ENCODE data around the gene FBXL19. TPM values are rescaled to one million over a fixed set of nuclear protein-coding genes. Genes with fewer than 3 reads are reported as not detected.

FBXL19 gene
- polyA plus RNA-seq, 1 donor (not counting 4 experiments of a cell fraction or from before 2014, with no cell fraction given) = 10.2 TPM

DNA sequence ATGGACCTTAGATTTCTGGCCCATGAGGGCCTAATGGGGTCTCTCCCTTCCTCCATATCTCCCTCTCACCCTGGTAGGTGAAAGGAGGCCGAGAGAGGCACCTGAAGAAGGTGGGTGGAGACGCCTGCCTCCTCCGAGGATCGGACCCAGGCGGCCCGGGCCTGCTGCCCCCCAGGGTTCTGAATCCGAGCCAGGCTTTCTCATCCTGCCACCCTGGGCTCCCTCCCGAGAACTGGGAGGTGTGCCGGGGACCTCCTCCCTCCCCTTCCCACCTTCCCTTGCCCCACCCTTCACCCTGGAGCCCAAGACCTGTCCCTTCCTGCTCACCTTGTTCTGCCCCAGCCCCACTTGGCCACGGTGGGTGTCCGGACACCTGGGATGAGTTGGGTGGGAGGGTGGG is 5.0 kb downstream of the FBXL19 start:
- Histone ChIP-seq H3K9me1 (ENCODE audit: control insufficient read depth, extremely low read depth, insufficient read depth, low read length) (no peaks in the 10 kb centered on the region), H3K36me3 (ENCODE audit: control insufficient read depth in 2 of 2, extremely low read depth in 1 of 2, insufficient read depth in 2 of 2, low read length in 2 of 2) (peaks cover 13 to 28% of the 10 kb centered on the region in 2 experiments), H3K9me3 (ENCODE audit: control insufficient read depth, low read depth, low read length) (no peaks in the 10 kb centered on the region), H3K9ac (ENCODE audit: control insufficient read depth, extremely low read depth, insufficient read depth, low read length) (peak overlapping the region; percentile 72), H4K20me1 (ENCODE audit: control insufficient read depth, extremely low read depth, insufficient read depth, low read length) (no peaks in the 10 kb centered on the region), H3K4me3 (ENCODE audit: control insufficient read depth in 2 of 3, extremely low read depth in 1 of 3, insufficient read depth in 2 of 3, low read depth in 1 of 3, low read length in 3 of 3) (peak overlapping the region; percentile 41 to 45 (median 41)), H3K4me2 (ENCODE audit: control insufficient read depth, extremely low read depth, insufficient read depth, low read depth, low read length) (peak overlapping the region; percentile 61), H3K79me2 (ENCODE audit: control insufficient read depth, insufficient read depth, low read length) (peaks cover 20% of the 10 kb centered on the region), H3K27ac (ENCODE audit: control insufficient read depth, insufficient read depth, low read length) (peak overlapping the region; percentile 41), H3K27me3 (ENCODE audit: control insufficient read depth, extremely low read depth, insufficient read depth, low read length) (no peaks in the 10 kb centered on the region), H3K4me1 (ENCODE audit: control insufficient read depth, extremely low read depth, insufficient read depth, low read length) (peaks cover 21% of the 10 kb centered on the region), H2AFZ (ENCODE audit: control insufficient read depth, low read length) (peak overlapping the region; percentile 16)
- TF ChIP-seq EZH2 (IDR thresholded peaks at IDR 0.05; ENCODE audit: low read length) = no peak
- TF ChIP-seq, protein P1, sequence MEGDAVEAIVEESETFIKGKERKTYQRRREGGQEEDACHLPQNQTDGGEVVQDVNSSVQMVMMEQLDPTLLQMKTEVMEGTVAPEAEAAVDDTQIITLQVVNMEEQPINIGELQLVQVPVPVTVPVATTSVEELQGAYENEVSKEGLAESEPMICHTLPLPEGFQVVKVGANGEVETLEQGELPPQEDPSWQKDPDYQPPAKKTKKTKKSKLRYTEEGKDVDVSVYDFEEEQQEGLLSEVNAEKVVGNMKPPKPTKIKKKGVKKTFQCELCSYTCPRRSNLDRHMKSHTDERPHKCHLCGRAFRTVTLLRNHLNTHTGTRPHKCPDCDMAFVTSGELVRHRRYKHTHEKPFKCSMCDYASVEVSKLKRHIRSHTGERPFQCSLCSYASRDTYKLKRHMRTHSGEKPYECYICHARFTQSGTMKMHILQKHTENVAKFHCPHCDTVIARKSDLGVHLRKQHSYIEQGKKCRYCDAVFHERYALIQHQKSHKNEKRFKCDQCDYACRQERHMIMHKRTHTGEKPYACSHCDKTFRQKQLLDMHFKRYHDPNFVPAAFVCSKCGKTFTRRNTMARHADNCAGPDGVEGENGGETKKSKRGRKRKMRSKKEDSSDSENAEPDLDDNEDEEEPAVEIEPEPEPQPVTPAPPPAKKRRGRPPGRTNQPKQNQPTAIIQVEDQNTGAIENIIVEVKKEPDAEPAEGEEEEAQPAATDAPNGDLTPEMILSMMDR (optimal IDR thresholded peaks at IDR 0.05 in 1 of 3, IDR thresholded peaks at IDR 0.05 in 1 of 3, conservative IDR thresholded peaks at IDR 0.05 in 1 of 3; ENCODE audit: extremely low read depth in 1 of 3, insufficient read depth in 2 of 3, low read length in 3 of 3) = no peak
- DNase-seq (ENCODE audit: low read depth, low spot score) (no peak), FAIRE-seq (no peak)
- dilution Hi-C loops (cut with MboI; ENCODE audit: extremely low pct_ligation_motif_present, low sequenced_read_pairs) = no loop called here

DNA sequence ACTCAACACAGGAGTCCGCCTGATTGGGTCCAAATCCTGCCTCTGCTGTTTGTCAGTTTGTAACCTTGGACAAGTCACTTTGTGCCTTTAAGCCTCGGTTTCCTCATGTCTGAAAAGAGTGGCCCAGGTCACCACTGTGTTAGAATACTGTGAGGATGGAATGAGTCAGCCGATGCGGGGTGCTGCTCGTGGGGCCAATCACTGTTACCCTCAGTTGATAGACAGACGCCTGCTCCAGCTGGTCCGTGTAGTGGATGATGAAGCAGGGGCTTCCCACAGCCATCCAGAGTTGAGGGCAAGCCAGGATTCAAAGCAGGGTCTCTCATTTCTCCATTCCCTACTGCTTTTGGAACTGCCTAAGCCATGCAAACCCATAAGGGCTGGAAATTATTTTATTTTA is 5.8 kb downstream of the FBXL19 start:
- DNase-seq (ENCODE audit: low read depth, low spot score) = no peak
- TF ChIP-seq EZH2 (IDR thresholded peaks at IDR 0.05; ENCODE audit: low read length) = no peak
- TF ChIP-seq, protein P1 (optimal IDR thresholded peaks at IDR 0.05 in 1 of 3, IDR thresholded peaks at IDR 0.05 in 1 of 3, conservative IDR thresholded peaks at IDR 0.05 in 1 of 3; ENCODE audit: extremely low read depth in 1 of 3, insufficient read depth in 2 of 3, low read length in 3 of 3) = no peak
- no peak for FAIRE-seq
- Histone ChIP-seq H3K9me1 (ENCODE audit: control insufficient read depth, extremely low read depth, insufficient read depth, low read length) (no peaks in the 10 kb centered on the region), H3K9me3 (ENCODE audit: control insufficient read depth, low read depth, low read length) (no peaks in the 10 kb centered on the region), H3K27me3 (ENCODE audit: control insufficient read depth, extremely low read depth, insufficient read depth, low read length) (no peaks in the 10 kb centered on the region), H3K9ac (ENCODE audit: control insufficient read depth, extremely low read depth, insufficient read depth, low read length) (peak overlapping the region; percentile 33), H3K36me3 (ENCODE audit: control insufficient read depth in 2 of 2, extremely low read depth in 1 of 2, insufficient read depth in 2 of 2, low read length in 2 of 2) (peaks cover 13 to 30% of the 10 kb centered on the region in 2 experiments), H2AFZ (ENCODE audit: control insufficient read depth, low read length) (no peak overlapping the region), H3K4me1 (ENCODE audit: control insufficient read depth, extremely low read depth, insufficient read depth, low read length) (peaks cover 21% of the 10 kb centered on the region), H3K27ac (ENCODE audit: control insufficient read depth, insufficient read depth, low read length) (peak overlapping the region; percentile 40), H3K4me2 (ENCODE audit: control insufficient read depth, extremely low read depth, insufficient read depth, low read depth, low read length) (peak overlapping the region; percentile 16), H4K20me1 (ENCODE audit: control insufficient read depth, extremely low read depth, insufficient read depth, low read length) (no peaks in the 10 kb centered on the region), H3K79me2 (ENCODE audit: control insufficient read depth, insufficient read depth, low read length) (peaks cover 20% of the 10 kb centered on the region), H3K4me3 (ENCODE audit: control insufficient read depth in 2 of 3, extremely low read depth in 1 of 3, insufficient read depth in 2 of 3, low read depth in 1 of 3, low read length in 3 of 3) (no peak overlapping the region)
- dilution Hi-C loops (cut with MboI; ENCODE audit: extremely low pct_ligation_motif_present, low sequenced_read_pairs) = no loop called here
